A673 (cell line): Measurements from ENCODE around the gene UQCRC1. TPM values are rescaled to one million over a fixed set of nuclear protein-coding genes. Genes with fewer than 3 reads are reported as not detected.

Experiments used
- BruUV-seq: library from RNA; stranded (reverse); fragments of 400-500 nt; replicated peaks from 2 replicates; lab custom pipeline; 2021; lab: Mats Ljungman, UMichigan
- CTCF ChIA-PET: fragments of 300-600 bp; sonication (Branson Sonifier 250); formaldehyde crosslinking; loops from one replicate; lab custom pipeline; 2022; ENCODE audit warnings: antibody characterized with exemption; lab: Charles Lee
- POLR2A ChIA-PET: fragments of 300-600 bp; sonication (Branson Sonifier 250); formaldehyde crosslinking; loops from one replicate; lab custom pipeline; 2022; ENCODE audit warnings: antibody characterized with exemption; ENCODE audit not compliant: low non-redundant PET; lab: Charles Lee
- DNase-seq: peaks from one replicate; pipeline ENCODE4 v3.0.0-alpha.2; 2015; ENCODE audit warnings: low spot score
- H3K27ac ChIP-seq: fragments of 200-600 bp; sonication (generic); 2 replicates; pipeline ENCODE4 v1.5.1; 2016; ENCODE audit warnings: mixed run types, low read depth, mild to moderate bottlenecking, mixed read lengths, antibody characterized with exemption, low read length; ENCODE audit not compliant: poor library complexity, severe bottlenecking
- H3K27me3 ChIP-seq: fragments of 200-600 bp; sonication (generic); replicated peaks from 2 replicates; pipeline ENCODE4 v1.6.1; 2017; ENCODE audit warnings: mixed run types, low read depth, mild to moderate bottlenecking, mixed read lengths, antibody characterized with exemption, low read length; ENCODE audit not compliant: insufficient read depth, poor library complexity
- H3K36me3 ChIP-seq: fragments of 200-600 bp; sonication (generic); 2 replicates; pipeline ENCODE4 v1.6.1; 2016; ENCODE audit warnings: mixed run types, mild to moderate bottlenecking, mixed read lengths, antibody characterized with exemption, low read length; ENCODE audit not compliant: insufficient read depth, poor library complexity, severe bottlenecking
- H3K4me1 ChIP-seq: fragments of 200-600 bp; sonication (generic); 2 replicates; pipeline ENCODE4 v1.6.1; 2017; ENCODE audit warnings: mixed run types, mild to moderate bottlenecking, mixed read lengths, antibody characterized with exemption, low read length; ENCODE audit not compliant: insufficient read depth, poor library complexity, severe bottlenecking
- H3K4me3 ChIP-seq: fragments of 200-600 bp; sonication (generic); 2 replicates; pipeline ENCODE4 v1.5.1; 2016; ENCODE audit warnings: low read depth, mixed run types, mild to moderate bottlenecking, mixed read lengths, low read length; ENCODE audit not compliant: poor library complexity, severe bottlenecking
- H3K9me3 ChIP-seq: fragments of 200-600 bp; sonication (generic); 2 replicates; pipeline ENCODE4 v1.6.1; 2016; ENCODE audit warnings: mixed run types, low read depth, mild to moderate bottlenecking, mixed read lengths, antibody characterized with exemption, low read length; ENCODE audit not compliant: poor library complexity, severe bottlenecking
- EZH2 ChIP-seq: fragments of 200-600 bp; sonication (generic); IDR thresholded peaks from 2 replicates; pipeline ENCODE4 v1.6.1; 2017; ENCODE audit warnings: borderline replicate concordance, low read depth, mild to moderate bottlenecking, mixed read lengths, antibody characterized with exemption, low read length; ENCODE audit not compliant: poor library complexity, severe bottlenecking
- intact Hi-C: fragments of 100-400 bp; cut with micrococcal nuclease; formaldehyde crosslinking; loops from one replicate; pipeline ENCODE4 v1.10.0; 2022; ENCODE audit not compliant: unreplicated experiment
- total RNA-seq: library from RNA; stranded (reverse); gene quantifications from 2 replicates; pipeline ENCODE4 v1.2.3, GENCODE V29; 2021
- TF ChIP-seq, protein P1 (sequence below): fragments of 300-800, 200-600 bp; sonication (generic); conservative IDR thresholded peaks from 2 replicates; pipeline ENCODE4 v1.5.1; 2017; ENCODE audit warnings: low read depth, mild to moderate bottlenecking, antibody characterized with exemption, low read length, moderate library complexity, mixed read lengths

Gene UQCRC1
- total RNA-seq, 1 experiment from 2014 or later, result 189 TPM

DNA sequence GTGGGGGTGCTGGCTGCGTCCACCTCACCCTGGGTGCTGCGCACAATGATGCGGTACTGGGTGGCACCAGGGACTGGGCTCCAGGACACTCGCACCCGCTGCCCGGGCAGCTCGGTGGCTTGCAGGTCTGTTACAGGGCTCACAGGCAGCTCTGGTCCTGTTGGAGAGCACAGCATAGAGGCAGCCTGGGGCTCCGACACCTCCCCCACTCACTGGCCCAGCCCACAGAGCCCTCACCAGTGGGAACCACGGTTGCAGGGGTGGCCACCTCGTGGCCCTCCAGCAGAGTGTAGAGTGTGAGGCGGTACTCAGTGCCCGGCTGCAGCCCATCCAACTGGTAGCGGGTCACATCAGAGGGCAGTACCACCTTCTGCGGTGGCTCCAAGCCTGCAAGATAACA, 18.0 kb downstream of the UQCRC1 start:
- Histone ChIP-seq H3K27me3 (no peaks in the 10 kb centered on the region), H3K4me1 (peaks cover 12% of the 10 kb centered on the region), H3K9me3 (no peaks in the 10 kb centered on the region), H3K36me3 (no peaks in the 10 kb centered on the region), H3K4me3 (no peak overlapping the region), H3K27ac (no peak overlapping the region)
- intact Hi-C loops, result no loop called here
- POLR2A ChIA-PET, result no interaction called here
- TF ChIP-seq EZH2, result no peak
- TF ChIP-seq, protein P1, sequence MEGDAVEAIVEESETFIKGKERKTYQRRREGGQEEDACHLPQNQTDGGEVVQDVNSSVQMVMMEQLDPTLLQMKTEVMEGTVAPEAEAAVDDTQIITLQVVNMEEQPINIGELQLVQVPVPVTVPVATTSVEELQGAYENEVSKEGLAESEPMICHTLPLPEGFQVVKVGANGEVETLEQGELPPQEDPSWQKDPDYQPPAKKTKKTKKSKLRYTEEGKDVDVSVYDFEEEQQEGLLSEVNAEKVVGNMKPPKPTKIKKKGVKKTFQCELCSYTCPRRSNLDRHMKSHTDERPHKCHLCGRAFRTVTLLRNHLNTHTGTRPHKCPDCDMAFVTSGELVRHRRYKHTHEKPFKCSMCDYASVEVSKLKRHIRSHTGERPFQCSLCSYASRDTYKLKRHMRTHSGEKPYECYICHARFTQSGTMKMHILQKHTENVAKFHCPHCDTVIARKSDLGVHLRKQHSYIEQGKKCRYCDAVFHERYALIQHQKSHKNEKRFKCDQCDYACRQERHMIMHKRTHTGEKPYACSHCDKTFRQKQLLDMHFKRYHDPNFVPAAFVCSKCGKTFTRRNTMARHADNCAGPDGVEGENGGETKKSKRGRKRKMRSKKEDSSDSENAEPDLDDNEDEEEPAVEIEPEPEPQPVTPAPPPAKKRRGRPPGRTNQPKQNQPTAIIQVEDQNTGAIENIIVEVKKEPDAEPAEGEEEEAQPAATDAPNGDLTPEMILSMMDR, result no peak
- no peak for DNase-seq
- BruUV-seq, result no TSS peak
- CTCF ChIA-PET, result no interaction called here

DNA sequence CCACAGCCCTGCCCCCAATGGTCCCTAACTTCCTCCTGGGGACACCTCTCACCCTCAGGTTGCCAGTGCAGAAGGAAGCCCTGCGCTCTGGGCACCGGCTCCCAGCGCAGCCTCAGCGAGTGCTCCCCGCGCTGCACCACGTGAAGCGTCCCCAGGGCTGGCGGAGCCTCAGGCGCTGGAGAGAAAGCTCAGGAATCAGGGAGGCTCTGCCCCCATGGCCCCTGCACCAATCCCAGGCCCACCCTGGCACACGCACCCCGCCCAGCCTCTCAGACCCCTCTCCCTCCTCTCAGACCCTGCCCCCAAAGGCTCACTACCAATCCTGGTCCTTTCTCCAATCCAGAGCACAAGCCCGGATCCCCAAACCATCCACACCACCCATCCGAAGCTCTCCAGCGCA, 21.2 kb downstream of the UQCRC1 start:
- H3K9me3 ChIP-seq, result no peaks in the 10 kb centered on the region
- intact Hi-C loops, result no loop called here
- no peaks in the 10 kb centered on the region for H3K4me1 ChIP-seq
- no peaks in the 10 kb centered on the region for H3K36me3 ChIP-seq
- ChIA-PET CTCF (no interaction called here), POLR2A (no interaction called here)
- DNase-seq, result no peak
- no TSS peak for BruUV-seq
- TF ChIP-seq, protein P1, result no peak
- no peak for TF ChIP-seq EZH2
- no peak overlapping the region for H3K4me3 ChIP-seq
- H3K27ac ChIP-seq, result no peak overlapping the region
- H3K27me3 ChIP-seq, result no peaks in the 10 kb centered on the region

GRCh38 chr3:48587686-48588085, 21.8 kb downstream of the UQCRC1 start:
- Histone ChIP-seq H3K36me3 (no peaks in the 10 kb centered on the region), H3K27ac (no peak overlapping the region), H3K27me3 (no peaks in the 10 kb centered on the region), H3K4me1 (no peaks in the 10 kb centered on the region), H3K4me3 (no peak overlapping the region), H3K9me3 (no peaks in the 10 kb centered on the region)
- BruUV-seq, result no TSS peak
- intact Hi-C loops, result no loop called here
- CTCF ChIA-PET, result no interaction called here
- DNase-seq, result no peak
- no peak for TF ChIP-seq EZH2
- TF ChIP-seq, protein P1, result no peak
- POLR2A ChIA-PET, result no interaction called here
